Right renal cortex interstitium (tissue), 3 donors: ENCODE measurements around the gene TAB3. TPM values are rescaled to one million over a fixed set of nuclear protein-coding genes. Genes with fewer than 3 reads are reported as not detected.

ENCODE experiments used
- DNase-seq, 3 donors: peaks; one replicate each; pipeline ENCODE4 v3.0.0-alpha.2; 2013; ENCODE audit warnings: low read depth in 3 of 3, low spot score in 2 of 3
- polyA plus RNA-seq, 3 donors: library from polyadenylated mRNA; unstranded; fragments of 120-200 nt; gene quantifications; one replicate each; pipeline ENCODE4 v1.2.1, GENCODE V29; 2013; ENCODE audit not compliant: insufficient read length in 3 of 3

TAB3 gene, protein sequence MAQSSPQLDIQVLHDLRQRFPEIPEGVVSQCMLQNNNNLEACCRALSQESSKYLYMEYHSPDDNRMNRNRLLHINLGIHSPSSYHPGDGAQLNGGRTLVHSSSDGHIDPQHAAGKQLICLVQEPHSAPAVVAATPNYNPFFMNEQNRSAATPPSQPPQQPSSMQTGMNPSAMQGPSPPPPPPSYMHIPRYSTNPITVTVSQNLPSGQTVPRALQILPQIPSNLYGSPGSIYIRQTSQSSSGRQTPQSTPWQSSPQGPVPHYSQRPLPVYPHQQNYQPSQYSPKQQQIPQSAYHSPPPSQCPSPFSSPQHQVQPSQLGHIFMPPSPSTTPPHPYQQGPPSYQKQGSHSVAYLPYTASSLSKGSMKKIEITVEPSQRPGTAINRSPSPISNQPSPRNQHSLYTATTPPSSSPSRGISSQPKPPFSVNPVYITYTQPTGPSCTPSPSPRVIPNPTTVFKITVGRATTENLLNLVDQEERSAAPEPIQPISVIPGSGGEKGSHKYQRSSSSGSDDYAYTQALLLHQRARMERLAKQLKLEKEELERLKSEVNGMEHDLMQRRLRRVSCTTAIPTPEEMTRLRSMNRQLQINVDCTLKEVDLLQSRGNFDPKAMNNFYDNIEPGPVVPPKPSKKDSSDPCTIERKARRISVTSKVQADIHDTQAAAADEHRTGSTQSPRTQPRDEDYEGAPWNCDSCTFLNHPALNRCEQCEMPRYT
- polyA plus RNA-seq = 10 to 100 TPM; 29.0 to 32.3 (median 29.4) TPM

DNA sequence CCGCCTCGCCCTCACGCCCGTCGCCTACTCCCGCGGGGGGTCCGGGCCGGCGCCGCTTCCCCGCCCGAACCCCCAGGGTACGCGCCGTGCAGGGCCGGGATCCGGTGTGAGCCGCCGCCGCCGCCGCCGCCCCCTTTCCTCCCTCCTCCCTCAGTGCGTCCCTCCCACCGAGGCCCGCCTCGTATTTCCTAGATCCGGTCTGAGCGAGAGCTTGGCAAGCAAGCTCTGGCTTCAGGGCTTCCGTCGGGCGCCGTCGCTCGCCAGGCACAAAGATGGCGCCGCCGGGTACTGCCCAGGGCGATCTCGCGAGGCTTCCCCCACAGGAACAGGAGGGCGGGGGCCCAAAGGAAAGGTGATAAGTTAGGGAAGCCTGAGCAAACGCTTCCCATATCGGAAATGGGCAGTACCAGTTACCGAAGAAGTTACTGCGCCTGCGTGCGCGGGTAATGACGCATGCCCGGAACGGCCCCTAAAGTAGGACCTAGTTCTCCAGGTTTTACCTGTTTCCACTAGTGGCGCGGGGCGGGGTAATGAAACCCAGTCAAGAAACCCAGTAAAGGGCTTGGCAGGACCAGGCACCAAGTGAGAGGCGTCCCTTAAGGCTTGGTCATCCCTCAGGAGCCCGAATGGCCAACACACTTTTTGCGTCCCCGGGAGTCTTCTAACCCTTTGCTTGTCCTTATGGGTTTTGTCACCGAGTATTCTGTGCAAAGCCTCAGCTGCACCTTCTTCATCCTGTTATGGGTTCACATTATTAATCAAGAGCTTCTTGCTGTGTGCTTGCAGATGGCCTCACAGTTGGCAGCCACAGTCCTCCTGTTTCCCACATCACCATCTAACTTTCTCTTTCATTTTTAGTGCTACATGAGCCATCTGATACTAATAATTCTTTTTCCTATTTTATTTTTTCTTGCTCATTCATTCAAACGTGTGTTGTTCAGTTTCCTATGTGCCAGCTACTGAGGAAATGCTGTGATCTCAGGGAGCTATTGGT lies at the start of gene TAB3:
TSS of gene TAB3 (minus strand) at position 108 of the 994 bp plus-strand sequence. CDS start 29,666 bp downstream, outside the sequence.
- peak; percentile 78 to 81 (median 80) for DNase-seq

DNA sequence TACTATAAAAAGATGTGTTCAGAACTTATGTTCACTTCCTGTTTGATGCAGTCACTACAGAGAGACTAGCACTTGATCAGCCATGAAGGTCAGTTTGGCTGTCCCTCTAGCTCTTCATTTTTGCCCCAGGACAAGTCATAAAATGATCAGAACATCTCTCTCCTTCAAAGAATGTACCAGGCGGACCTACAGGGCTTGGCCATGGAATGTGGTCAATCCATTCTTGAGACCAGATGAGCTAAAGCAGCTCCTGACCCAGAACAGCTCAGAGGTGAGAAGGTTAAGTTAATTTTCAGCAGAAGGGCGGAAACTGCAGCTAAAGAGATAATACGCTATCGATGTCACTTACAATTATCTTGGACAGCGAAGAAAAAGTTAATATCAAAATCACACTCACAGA lies 49.2 kb upstream of the TAB3 start:
- no peak for DNase-seq

DNA sequence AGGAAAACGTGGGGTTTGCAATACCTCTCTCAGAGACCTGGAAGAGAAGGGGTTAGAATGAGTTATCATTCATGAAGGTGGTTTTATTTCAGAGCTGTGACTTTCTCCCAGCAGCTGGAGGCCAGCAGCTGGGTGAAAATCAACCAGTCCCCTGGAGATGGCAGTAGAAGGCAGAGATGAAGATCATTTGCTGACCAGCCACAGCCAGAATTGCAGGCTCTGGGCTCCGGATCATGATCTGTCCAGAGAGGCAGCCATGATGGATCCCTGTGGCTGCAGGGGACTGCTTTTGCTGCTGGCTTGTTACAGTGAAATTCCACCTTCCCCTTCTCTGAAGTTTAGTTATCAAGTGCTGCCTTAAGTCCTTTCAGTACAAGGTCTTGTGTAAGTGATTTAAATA lies 46.9 kb upstream of the TAB3 start:
- DNase-seq = no peak

DNA sequence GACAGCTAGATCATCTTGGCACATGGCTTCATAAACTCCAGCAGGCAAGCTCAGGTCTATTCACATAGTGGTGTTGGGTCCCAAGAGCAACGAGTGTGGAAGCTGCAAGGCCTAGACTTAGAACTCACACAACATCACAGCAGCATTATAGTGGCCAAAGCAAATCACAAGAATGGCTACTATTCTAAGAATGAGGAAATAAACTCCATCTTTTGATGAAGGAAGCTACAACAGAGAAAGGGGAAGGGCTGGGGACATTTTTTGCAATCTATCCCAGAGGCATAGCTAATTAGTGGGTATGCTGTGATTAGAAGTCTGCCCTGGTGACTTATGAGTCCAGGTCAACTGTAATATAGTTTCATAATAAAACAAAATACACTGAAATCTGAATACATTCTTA lies 42.9 kb upstream of the TAB3 start:
- no peak for DNase-seq

DNA sequence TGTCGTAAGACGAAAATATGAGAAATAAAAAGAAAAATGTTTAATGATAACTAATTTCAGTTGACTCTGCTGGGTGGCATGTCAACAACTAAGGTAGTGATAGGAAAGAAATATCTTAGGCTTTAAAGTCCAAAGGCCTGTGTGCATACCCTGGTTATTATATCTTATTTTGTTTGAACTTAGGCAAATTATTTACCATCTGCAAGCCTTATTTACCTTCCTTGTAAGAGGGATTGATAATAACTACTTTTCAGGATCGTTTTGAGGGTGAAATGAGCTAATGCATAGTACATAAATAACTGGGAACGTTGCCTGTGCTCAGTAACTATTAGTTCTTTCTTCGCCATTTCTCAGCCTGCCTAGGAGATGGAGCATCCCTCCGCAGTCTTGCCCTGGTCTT lies 41.6 kb upstream of the TAB3 start:
- no peak for DNase-seq

DNA sequence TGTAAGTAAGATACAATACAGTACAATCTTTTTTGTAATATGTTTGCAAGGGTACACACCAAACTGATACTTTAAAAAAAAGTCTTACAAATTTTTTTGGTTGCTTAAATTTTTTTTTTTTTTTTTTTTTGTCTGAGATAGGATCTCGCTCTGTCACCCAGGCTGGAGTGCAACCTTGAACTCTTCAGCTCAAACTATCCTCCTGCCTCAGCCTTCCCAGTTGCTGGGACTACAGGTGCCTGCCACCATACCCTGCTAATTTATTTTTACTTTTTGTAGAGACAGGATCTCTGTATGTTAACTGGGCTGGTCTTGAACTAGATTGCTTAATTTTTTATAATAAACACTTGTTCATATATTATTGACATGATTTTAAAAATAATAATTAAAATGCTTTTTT lies 41.1 kb upstream of the TAB3 start:
- DNase-seq = no peak

DNA sequence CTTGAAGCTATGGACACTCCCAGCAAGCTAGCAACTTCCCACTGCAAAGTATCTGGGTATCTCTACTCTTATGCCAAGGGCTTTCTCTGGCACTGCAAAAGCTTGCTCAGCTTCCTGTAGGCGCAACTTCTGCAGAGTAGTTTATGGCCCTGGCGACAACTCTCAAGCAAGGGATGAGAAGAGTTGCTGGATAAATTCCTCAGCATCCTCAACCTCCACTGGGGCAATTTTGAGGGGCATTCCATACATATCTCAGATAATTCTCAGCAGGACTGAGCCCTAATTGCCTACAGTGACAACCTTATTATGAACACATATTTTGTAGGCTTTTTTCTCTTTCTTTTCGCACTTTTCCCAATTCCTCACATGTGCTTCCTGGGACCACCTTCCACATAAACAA lies 31.2 kb upstream of the TAB3 start:
- no peak for DNase-seq

DNA sequence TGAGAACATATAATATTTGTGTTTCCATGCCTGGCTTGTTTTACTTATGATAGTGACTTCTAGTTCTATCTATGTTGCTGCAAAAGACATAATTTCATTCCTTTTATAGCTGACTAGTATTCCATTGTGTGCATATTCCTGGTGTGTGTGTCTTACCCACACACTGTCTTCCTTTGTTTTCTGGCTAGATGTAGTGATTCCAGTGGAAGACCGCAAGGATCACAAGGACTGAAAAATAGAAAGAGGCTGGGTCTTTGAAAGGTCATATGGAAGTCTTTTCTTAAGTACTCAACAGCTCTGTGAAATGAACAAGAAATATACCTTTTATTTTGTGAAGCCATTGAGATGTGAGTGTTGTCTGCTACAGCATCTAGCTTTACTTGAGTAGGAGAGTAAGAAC lies 29.4 kb upstream of the TAB3 start:
- no peak for DNase-seq

DNA sequence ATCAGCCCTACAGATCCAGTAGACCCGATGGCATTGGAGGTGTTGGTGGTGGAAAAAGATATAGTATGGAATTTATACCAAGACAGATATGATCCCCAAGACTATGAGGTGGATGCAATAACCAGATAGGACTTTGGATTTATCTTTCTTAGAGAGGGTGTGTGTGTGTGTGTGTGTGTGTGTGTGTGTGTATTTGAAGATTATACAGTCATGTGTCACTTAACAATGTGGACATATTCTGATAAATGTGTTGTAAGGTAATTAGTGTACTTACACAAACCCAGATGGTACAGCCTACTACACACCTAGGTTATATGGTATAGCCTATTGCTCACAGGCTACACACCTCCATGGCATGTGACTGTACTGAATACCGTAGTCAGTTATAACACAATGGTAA lies 24.4 kb upstream of the TAB3 start:
- no peak for DNase-seq

DNA sequence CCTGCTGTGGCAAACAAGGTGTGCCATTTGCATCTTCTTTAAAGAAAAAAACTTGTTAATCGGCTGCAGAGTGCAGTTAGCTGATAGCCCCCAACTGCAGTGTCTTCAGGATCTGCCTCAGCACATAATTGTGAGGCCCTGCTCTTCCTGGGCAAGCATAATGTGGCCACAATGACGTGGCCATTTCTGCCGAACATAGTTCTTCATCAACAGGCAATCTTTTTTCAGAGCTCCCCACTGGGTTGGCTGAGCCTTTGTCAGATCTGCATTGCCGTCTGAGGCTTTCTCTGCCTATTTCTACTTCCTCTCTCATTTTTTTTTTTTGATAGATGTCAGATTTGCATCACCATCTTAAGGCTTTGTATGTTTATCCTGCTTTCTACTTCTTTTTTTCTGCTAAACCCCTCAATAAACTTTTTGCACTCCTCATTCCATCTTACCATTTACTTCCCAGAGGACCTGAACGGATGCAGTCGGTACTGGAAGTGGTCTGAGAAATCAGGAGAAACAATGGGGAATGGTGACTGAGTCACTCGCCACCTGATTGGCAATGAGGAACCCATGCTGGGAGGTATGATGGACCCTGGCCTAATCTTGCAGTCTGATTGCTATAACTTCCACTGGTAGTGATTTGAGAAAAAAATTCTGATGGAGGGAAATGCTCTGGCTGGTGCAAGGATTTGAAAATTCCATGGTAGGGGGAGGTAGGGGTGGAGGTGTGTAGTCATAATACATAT lies 21.2 kb upstream of the TAB3 start:
- DNase-seq = no peak

DNA sequence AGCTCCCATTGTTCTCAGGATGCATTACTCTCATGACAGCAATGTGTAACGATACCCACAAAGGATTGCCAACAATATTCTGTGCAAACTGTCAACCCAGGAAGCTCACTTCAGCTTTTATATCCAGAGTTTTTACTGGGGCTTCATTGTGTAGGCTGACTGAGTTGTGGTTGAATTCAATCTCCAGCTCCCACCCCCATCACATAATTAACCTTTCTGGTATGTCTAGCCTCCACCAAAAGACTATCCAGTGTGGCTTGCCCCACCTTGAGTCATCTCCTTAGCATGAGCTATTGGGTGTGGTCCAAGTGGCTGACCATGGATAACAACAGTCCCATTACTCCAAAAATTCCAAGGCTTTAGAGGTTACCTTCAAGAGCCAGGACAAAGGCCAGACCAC lies 17.7 kb upstream of the TAB3 start:
- DNase-seq = no peak

DNA sequence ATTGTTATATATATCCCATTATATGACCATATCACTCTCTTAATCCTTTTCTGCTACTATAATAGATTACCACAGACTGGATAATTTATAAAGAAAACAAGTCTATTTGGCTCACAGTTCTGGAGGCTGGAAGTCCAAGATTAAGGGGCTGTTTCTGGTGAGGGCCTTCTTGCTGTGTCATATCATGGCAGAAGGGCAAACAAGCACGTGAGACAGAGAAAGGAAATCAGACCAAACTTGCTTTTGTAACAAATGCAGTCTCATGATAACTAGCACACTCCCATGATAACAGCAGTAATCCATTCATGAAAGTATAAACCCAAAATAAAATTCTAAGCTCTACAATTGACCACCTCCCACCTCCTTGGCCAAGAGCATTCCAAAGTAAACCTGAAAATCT lies 16.3 kb upstream of the TAB3 start:
- no peak for DNase-seq

DNA sequence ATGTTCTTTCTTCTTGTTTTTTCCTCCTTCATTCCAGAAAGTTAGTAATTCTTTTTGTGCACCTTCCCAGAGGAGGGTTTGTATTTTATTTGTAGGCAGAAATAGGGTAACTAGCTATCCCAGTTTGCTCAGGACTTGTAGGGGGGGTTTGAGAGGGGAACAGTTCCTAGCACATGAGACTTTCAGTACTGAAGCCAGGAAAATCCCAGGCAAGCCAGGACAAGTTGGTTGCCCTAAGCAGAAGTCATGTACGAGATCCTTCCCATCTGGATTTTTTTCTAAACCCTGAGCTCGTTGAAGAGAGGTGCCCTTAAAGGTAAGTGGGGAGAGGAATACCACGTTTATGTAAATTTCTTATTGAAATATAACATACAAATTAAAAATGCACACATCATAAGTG lies 15.6 kb upstream of the TAB3 start:
- DNase-seq = no peak

DNA sequence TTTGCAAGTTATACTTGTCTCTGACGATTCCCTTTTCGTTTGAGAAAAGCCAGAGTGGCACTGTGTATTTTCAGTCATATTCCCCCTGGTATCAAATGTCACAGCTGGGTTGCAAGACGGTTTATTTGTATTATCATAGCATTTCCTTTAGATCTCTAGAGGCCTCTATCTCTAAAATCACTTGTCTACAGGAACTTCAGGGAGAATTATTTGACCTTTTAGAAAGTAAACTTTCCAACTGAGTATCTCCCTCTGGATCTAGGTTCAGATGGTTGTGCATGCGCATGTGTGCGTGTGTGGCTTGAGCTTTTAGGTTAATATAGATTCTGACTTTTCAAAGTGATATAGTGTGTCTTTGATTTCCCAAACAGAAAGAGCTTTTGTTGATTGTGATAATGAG lies 15.1 kb upstream of the TAB3 start:
- no peak for DNase-seq

DNA sequence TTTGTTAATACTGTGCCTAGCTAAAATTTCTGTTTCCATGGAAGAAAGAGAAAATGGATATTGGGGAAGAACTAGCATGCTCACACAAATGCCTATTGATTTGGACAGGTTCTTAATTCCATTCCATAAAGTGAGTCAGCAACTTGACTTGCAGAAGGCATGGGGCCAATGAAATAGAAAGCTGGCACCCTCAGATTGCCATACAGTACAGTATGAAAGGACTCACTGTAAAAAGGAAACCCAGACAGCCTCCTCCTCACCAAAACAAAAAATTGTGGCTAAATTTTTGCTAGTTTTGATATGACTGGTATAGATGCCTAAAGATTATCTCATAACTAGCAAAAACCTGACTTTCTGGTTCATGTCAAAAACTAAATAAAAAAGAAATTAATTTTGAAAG lies 11.2 kb upstream of the TAB3 start:
- no peak for DNase-seq

DNA sequence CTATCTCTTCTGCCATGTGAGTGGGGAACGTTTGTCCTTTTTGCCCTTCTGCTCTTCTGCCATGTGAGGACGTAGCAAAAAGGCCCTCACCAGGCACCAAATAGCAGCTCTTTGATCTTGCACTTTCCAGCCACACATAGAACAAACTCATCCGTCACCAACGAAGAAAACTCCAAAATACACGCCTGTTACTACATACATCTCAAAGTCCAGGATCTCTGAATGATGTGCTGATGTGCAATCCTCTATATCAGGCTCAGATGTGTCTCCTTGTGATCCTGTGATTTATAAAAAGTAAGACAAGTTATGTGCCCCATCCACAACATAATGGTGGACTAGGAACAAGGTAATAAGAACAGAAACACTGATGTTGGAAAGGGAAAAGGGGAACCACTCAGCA lies 9.8 kb upstream of the TAB3 start:
- DNase-seq = no peak

DNA sequence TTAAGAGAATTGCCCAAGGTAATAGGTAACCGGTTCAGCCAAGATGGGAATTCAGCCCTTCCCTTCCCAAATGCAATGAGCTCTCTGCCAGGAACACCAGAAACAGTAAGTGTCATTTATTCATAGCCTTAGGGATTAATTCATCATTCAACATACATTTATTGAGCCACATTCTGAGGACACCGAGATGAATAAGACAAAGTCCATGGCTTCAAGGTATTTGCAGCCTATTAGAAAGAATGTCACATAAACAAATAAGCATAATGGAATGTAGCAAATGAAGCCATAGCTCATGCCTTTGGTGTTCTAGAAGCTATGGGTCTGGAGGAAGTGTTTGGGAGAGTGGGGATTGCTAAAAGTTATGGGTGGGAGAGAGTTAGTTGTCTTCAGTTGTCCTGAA lies 6.3 kb upstream of the TAB3 start:
- DNase-seq = no peak

DNA sequence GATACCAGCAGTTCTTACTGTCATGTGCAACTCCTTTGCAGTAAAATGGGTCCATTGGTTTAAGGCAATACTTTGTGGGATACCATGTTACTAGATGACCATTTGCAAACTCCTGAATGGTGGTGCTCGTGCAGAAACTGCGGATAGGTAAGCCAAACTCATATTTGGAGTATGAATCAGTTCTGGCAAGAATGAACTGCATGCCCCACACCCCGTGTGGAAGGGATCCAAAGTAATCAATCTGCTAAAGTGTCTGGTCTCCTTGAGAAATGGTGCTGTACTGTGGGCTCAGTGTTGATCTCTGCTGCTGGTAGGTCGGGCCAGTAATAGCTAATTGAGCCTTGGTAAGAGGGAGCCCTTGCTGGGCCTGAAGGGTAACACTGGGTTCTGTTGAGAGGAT lies 4.2 kb upstream of the TAB3 start:
- DNase-seq = no peak

DNA sequence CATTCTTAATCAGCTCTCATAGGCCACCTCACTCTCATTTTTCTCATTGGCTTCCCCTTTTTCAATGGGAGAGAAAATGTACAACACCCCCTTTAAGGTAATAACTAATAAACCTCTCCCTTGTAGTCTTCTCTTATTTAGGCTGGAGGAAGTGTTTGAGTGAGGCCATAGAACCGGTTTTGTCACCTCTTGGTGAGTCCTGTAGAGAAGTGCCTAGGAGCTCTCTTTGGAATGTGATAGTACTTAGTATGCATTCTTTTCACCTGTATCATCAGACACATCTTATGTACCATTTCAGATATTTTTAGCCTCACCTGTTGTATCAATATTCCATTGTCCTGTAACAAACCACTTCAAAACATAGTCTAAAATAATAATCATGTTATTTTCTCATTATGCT lies 3.5 kb upstream of the TAB3 start:
- no peak for DNase-seq

DNA sequence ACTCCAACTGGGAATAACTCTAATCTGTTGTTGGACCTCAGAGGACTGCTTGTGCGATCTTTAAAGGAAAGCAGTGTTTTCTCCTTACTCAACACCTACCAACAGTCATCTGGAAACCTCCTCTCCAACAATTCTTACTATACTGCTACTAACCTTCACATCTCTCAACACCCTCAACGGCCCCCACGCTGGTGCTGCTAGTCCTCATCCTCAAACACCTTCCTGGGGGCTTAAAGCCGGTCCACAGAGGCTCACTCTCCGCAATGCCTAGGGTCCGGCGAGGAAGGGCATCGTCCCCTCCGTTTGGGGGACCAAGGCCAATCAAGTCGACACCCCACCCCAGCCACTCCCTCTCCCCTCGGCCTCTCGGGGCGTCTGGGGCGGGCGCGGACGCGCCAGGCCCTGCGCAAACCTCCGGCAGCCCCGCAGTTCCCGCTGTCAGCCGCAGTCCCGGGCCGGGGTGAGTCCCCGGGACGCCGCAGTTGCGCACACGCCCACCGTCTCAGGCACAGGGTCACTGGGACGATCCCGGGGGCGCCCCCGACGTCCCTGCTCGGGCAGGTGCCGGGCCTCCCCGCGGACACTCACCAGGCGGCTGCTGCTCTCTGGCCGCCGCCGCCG lies 418 bp downstream of the TAB3 start:
- DNase-seq = no peak
